Neural progenitor cell (in vitro differentiated cells): ENCODE measurements around the gene PLCB1.
"Not testable (repeated sequence)": the region's sequence is repeated elsewhere in the genome, so short reads cannot be mapped to it uniquely, and the experiment has no call there.

Experiments
- CTCF ChIP-seq: fragments of 200-600 bp; sonication (generic); IDR thresholded peaks from 2 replicates; pipeline ENCODE4 v1.5.1; 2017; ENCODE audit warnings: antibody characterized with exemption, mild to moderate bottlenecking
- EZH2 ChIP-seq: fragments of 200-600 bp; sonication (generic); IDR thresholded peaks from 2 replicates; pipeline ENCODE4 v1.6.1; 2017; ENCODE audit warnings: antibody characterized with exemption, mild to moderate bottlenecking, moderate library complexity
- EZH2phosphoT487 ChIP-seq: fragments of 200-600 bp; sonication (generic); IDR thresholded peaks from 2 replicates; pipeline ENCODE4 v1.6.1; 2017; ENCODE audit warnings: antibody characterized with exemption

DNA sequence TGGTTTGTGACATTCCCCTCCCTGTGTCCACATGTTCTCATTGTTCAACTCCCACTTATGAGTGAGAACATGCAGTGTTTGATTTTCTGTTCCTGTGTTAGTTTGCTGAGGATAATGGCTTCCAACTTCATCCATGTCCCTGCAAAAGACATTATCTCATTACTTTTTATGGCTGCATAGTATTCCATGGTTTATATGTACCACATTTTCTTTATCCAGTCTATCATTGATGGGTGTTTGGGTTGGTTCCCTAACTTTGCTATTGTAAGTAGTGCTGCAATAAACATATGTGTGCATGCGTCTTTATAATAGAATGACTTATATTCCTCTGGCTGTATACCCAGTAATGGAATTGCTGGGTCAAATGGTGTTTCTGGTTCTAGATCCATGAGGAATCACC, 247.1 kb downstream of the PLCB1 start:
- TF ChIP-seq CTCF, EZH2, EZH2phosphoT487: not testable (repeated sequence)
